Measurements from ENCODE around the gene DTX2. TPM values are rescaled to one million over a fixed set of nuclear protein-coding genes. Genes with fewer than 3 reads are reported as not detected.

The DTX2 gene
- 3.0 TPM for total RNA-seq

GRCh38 chr7:76461464-76462101 is at the start of gene DTX2:
Gene DTX2 (plus strand): TSS chr7:76461709. CDS start chr7:76480510, 18,801 bp downstream.

DNA sequence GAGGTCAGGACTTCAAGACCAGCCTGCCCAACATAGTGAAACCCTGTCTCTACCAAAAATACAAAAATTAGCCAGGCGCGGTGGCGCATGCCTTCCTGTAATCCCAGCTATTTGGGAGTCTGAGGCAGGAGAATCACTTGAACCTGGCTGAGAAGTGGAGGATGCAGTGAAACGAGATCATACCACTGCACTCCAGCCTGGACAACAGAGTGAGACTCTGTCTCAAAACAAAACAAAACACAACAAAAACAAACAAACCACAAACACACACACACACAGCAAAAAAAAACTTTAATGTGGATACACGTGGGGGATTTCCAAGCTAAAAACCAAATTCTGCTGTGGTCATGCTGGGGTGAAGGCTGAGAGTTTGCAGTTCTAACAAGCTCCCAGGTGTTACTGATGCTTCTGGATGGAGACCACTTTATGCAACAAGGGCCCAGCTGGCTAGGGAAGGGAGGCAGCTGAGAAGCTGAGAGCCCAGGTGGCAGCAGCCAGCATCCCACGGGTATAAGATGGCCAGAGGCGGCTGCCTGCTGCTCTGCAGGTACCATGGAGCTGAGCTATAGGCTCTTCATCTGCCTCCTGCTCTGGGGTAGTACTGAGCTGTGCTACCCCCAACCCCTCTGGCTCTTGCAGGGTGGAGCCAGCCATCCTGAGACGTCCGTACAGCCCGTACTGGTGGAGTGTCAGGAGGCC is 36.9 kb upstream of the DTX2 start, which contains the start of gene ZP3:
Gene ZP3 (plus strand): TSS at position 538 of the 699 bp plus-strand sequence. CDS start 15 bp downstream, at position 553.

DNA sequence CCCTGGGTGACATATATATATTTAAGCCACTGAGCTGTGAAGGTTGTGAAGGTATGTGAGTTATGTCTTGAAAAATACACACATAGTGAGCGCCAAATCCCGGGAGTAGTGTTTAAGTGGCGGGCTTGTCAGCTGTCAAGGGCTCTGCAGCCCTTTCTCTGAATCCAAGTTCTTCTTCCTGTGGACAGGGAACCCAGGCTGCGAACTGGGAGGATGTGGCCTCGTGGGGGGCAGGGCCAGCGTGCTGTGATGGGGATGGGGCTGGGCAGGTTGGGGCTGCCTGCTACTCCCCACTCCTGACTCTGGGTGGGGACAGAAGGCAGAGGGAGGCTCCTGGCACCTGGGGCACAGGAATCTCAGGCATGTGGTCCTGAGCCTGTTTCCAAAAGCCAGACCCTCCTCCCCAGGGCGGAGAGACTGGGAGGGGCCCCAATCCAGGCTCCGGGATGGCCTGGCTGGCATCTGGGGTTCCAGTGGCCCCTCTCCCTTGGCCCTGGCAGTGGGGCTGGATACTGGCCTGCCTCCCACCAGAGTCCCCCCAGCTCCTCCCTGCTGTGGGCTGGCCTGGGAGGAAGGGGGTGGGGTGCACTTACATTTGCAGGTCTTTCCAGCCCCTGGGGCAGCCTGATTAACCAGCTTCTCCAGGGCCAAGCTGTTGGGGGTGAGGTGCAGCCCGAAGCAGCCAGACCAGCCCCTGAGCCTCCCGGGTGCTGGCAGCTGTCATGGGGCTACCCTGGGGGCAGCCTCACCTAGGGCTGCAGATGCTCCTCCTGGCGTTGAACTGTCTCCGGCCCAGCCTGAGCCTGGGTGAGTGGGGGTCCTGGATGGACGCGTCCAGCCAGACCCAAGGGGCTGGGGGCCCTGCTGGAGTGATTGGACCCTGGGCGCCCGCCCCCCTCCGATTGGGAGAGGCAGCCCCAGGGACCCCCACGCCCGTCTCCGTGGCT is 48.7 kb downstream of the DTX2 start, which contains the start of gene UPK3B:
Gene UPK3B (plus strand): TSS at position 622 of the 947 bp plus-strand sequence. CDS start 101 bp downstream, at position 723.

GRCh38 chr7:76543197-76543596 is 81.7 kb downstream of the DTX2 start, which contains the start of gene SPDYE16:
Gene SPDYE16 (minus strand): TSS chr7:76543297. CDS start chr7:76541459, 1,838 bp downstream.

Small RNAs within 50 kb of the gene (small RNA-seq; reads per million reads assigned to genes)
- gene RF00019 = not detected

Other genes with a start within 250 kb of the DTX2 start
- 15.7 TPM for gene HSPB1, start 159.0 kb upstream of the DTX2 start, total RNA-seq
- 602 TPM for gene YWHAG, start 102.7 kb upstream of the DTX2 start, total RNA-seq
- 1.6 TPM for gene SSC4D, start 52.0 kb upstream of the DTX2 start, total RNA-seq
- gene ZP3, start 36.8 kb upstream of the DTX2 start, total RNA-seq = 1.4 TPM
- gene UPK3B, start 48.8 kb downstream of the DTX2 start, total RNA-seq = 0.23 TPM
- 0.23 TPM for gene SPDYE16, start 81.6 kb downstream of the DTX2 start, total RNA-seq
- 5.1 TPM for gene POMZP3, start 165.6 kb downstream of the DTX2 start, total RNA-seq

Data from diencephalon (tissue), 1 donor.